Trophoblast cell (in vitro differentiated cells and primary cell): ENCODE data around the gene GALNT1.

Source experiments
- DNase-seq, 2 donors: peaks; one replicate each; pipeline ENCODE4 v3.0.0-alpha.2; 2016
- H2AFZ ChIP-seq: 2 replicates; pipeline ENCODE4 v1.6.1; 2013; ENCODE audit warnings: low read length, moderate library complexity, mild to moderate bottlenecking; ENCODE audit not compliant: insufficient read depth, poor library complexity
- H2AK5ac ChIP-seq: 2 replicates; pipeline ENCODE4 v1.6.1; 2013; ENCODE audit warnings: mild to moderate bottlenecking, low read length
- H2BK120ac ChIP-seq: 2 replicates; pipeline ENCODE4 v1.6.1; 2013; ENCODE audit warnings: low read length, mild to moderate bottlenecking, moderate library complexity; ENCODE audit not compliant: insufficient read depth, poor library complexity
- H2BK12ac ChIP-seq: 2 replicates; pipeline ENCODE4 v1.6.1; 2013; ENCODE audit warnings: mild to moderate bottlenecking, low read length, moderate library complexity
- H2BK5ac ChIP-seq: 2 replicates; pipeline ENCODE4 v1.6.1; 2013; ENCODE audit warnings: low read length, low read depth, moderate library complexity, mild to moderate bottlenecking; ENCODE audit not compliant: poor library complexity
- H3K14ac ChIP-seq: 2 replicates; pipeline ENCODE4 v1.6.1; 2013; ENCODE audit warnings: mild to moderate bottlenecking, low read length
- H3K18ac ChIP-seq: 2 replicates; pipeline ENCODE4 v1.6.1; 2013; ENCODE audit warnings: mild to moderate bottlenecking, low read length
- H3K23ac ChIP-seq: 2 replicates; pipeline ENCODE4 v1.6.1; 2013; ENCODE audit warnings: low read length
- H3K27ac ChIP-seq: 2 replicates; pipeline ENCODE4 v1.5.1; 2013; ENCODE audit warnings: low read depth, mild to moderate bottlenecking, inconsistent platforms, low read length, moderate library complexity
- H3K27me3 ChIP-seq: 2 replicates; pipeline ENCODE4 v1.6.1; 2013; ENCODE audit warnings: inconsistent platforms, mild to moderate bottlenecking, low read length, moderate library complexity; ENCODE audit not compliant: insufficient read depth
- H3K36me3 ChIP-seq, 2 experiments: 1 replicate in 1 of 2; 2 replicates in 1 of 2; pipeline ENCODE4 v1.6.1; 2013; ENCODE audit warnings: low read length in 2 of 2, mild to moderate bottlenecking in 2 of 2, moderate library complexity in 1 of 2; ENCODE audit not compliant: insufficient read depth in 2 of 2, control insufficient read depth in 1 of 2
- H3K4ac ChIP-seq: 2 replicates; pipeline ENCODE4 v1.6.1; 2013; ENCODE audit warnings: low read depth, mild to moderate bottlenecking, low read length, moderate library complexity
- H3K4me1 ChIP-seq, 2 experiments: 1 replicate in 1 of 2; 2 replicates in 1 of 2; pipeline ENCODE4 v1.6.1; 2013; ENCODE audit warnings: low read length in 2 of 2, mild to moderate bottlenecking in 2 of 2, moderate library complexity in 1 of 2; ENCODE audit not compliant: insufficient read depth in 2 of 2, control insufficient read depth in 1 of 2
- H3K4me2 ChIP-seq: 2 replicates; pipeline ENCODE4 v1.6.1; 2013; ENCODE audit warnings: inconsistent platforms, mild to moderate bottlenecking, low read length, moderate library complexity
- H3K4me3 ChIP-seq: 2 replicates; pipeline ENCODE4 v1.5.1; 2013; ENCODE audit warnings: mild to moderate bottlenecking, low read depth, low read length, inconsistent platforms
- H3K79me1 ChIP-seq: one replicate; pipeline ENCODE4 v1.6.1; 2013; ENCODE audit warnings: low read length
- H3K79me2 ChIP-seq: 2 replicates; pipeline ENCODE4 v1.6.1; 2013; ENCODE audit warnings: low read length, mild to moderate bottlenecking; ENCODE audit not compliant: control insufficient read depth, insufficient read depth, poor library complexity
- H3K9ac ChIP-seq: 2 replicates; pipeline ENCODE4 v1.6.1; 2013; ENCODE audit warnings: mild to moderate bottlenecking, low read length
- H3K9me3 ChIP-seq: 2 replicates; pipeline ENCODE4 v1.6.1; 2013; ENCODE audit warnings: low read depth, mild to moderate bottlenecking, control low read depth, inconsistent platforms, low read length; ENCODE audit not compliant: insufficient read depth
- H4K12ac ChIP-seq: 2 replicates; pipeline ENCODE4 v1.6.1; 2013; ENCODE audit warnings: low read depth, mild to moderate bottlenecking, low read length, moderate library complexity
- H4K8ac ChIP-seq: 2 replicates; pipeline ENCODE4 v1.6.1; 2013; ENCODE audit warnings: low read depth, mild to moderate bottlenecking, low read length, moderate library complexity
- H4K91ac ChIP-seq: one replicate; pipeline ENCODE4 v1.6.1; 2013; ENCODE audit warnings: low read depth, mild to moderate bottlenecking, low read length, moderate library complexity
- WGBS: extraction: QIAGEN DNeasy Blood & Tissue Kit; methylation state at CpG from one replicate; pipeline ENCODE4 v1.1.7; 2013; ENCODE audit warnings: missing lambda C conversion rate; ENCODE audit not compliant: insufficient read length, insufficient coverage; ENCODE audit errors: extremely low coverage; 5-methylcytosine and 5-hydroxymethylcytosine counted together

GALNT1 gene

GRCh38 chr18:35715139-35715538 lies 133.6 kb downstream of the GALNT1 start:
- H4K8ac ChIP-seq = no peak overlapping the region
- DNase-seq = no peak
- no peak overlapping the region for H2AK5ac ChIP-seq
- H3K23ac ChIP-seq = no peak overlapping the region
- H2BK120ac ChIP-seq = no peak overlapping the region
- no peaks in the 10 kb centered on the region for H3K27me3 ChIP-seq
- H3K18ac ChIP-seq = no peak overlapping the region
- H3K4me1 ChIP-seq = no peaks in the 10 kb centered on the region
- H3K36me3 ChIP-seq = peaks cover 0 to 3% of the 10 kb centered on the region in 2 experiments
- H2BK5ac ChIP-seq = no peak overlapping the region
- H3K9me3 ChIP-seq = no peaks in the 10 kb centered on the region
- H3K79me2 ChIP-seq = no peaks in the 10 kb centered on the region
- no peak overlapping the region for H3K4me3 ChIP-seq
- H4K12ac ChIP-seq = no peak overlapping the region
- H3K14ac ChIP-seq = no peak overlapping the region
- H3K4ac ChIP-seq = no peak overlapping the region
- no peak overlapping the region for H4K91ac ChIP-seq
- no peak overlapping the region for H3K4me2 ChIP-seq
- H3K9ac ChIP-seq = no peak overlapping the region
- no CpG with 5 or more reads among the region's 2 CpGs for WGBS
- no peak overlapping the region for H3K27ac ChIP-seq
- no peak overlapping the region for H2BK12ac ChIP-seq
- no peaks in the 10 kb centered on the region for H3K79me1 ChIP-seq
- no peak overlapping the region for H2AFZ ChIP-seq

DNA sequence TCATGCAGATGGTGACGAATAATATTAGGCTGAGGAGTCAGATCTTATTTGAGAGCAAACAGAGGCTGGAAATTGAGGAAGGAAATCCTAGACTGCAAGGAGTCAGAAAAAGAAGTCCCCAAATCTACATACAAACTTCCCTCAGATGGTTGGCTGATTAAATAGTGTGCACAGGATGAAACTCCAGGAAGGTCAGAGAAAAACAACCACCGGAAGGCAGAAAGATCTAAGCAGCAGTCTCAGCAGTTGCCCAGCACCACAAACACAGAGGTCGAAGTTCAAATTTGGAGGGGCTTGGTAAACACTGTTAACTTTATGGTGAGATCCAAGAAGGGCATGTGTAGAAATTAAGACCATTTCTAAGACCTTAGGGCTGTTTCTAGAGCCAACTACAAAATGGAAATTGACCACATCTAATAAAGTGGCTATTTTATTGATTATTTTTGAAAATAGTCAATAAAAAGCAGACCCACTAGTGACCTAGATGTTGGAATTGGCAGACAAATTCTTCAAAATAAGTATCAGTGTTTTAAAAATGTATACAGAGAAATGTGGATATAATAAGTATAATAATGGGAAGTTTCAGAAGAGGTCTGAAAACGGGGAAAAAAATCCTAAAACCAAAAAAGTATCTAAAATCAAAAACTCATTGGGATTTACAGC lies 134.8 kb downstream of the GALNT1 start:
- no peak overlapping the region for H2BK12ac ChIP-seq
- no peak overlapping the region for H3K27ac ChIP-seq
- H3K79me2 ChIP-seq = no peaks in the 10 kb centered on the region
- no peaks in the 10 kb centered on the region for H3K79me1 ChIP-seq
- H4K12ac ChIP-seq = no peak overlapping the region
- H3K9me3 ChIP-seq = peaks cover under 1% of the 10 kb centered on the region
- H4K91ac ChIP-seq = no peak overlapping the region
- no peaks in the 10 kb centered on the region for H3K27me3 ChIP-seq
- no peak overlapping the region for H2AK5ac ChIP-seq
- H3K4me1 ChIP-seq = no peaks in the 10 kb centered on the region
- no peak overlapping the region for H3K4me2 ChIP-seq
- H2BK5ac ChIP-seq = no peak overlapping the region
- no peak overlapping the region for H3K18ac ChIP-seq
- no peak overlapping the region for H3K9ac ChIP-seq
- no peak overlapping the region for H3K23ac ChIP-seq
- no peak overlapping the region for H3K14ac ChIP-seq
- DNase-seq = no peak
- H2BK120ac ChIP-seq = no peak overlapping the region
- peaks cover 0 to 3% of the 10 kb centered on the region in 2 experiments for H3K36me3 ChIP-seq
- no peak overlapping the region for H4K8ac ChIP-seq
- H3K4me3 ChIP-seq = no peak overlapping the region
- H2AFZ ChIP-seq = no peak overlapping the region
- H3K4ac ChIP-seq = no peak overlapping the region
- no CpG with 5 or more reads among the region's 4 CpGs for WGBS

GRCh38 chr18:35717182-35717581 lies 135.6 kb downstream of the GALNT1 start:
- no CpG with 5 or more reads among the region's 5 CpGs for WGBS
- H3K4me3 ChIP-seq = no peak overlapping the region
- no peak overlapping the region for H2BK5ac ChIP-seq
- H2AFZ ChIP-seq = no peak overlapping the region
- no peak overlapping the region for H3K9ac ChIP-seq
- no peak overlapping the region for H2BK120ac ChIP-seq
- H3K79me1 ChIP-seq = no peaks in the 10 kb centered on the region
- H4K8ac ChIP-seq = no peak overlapping the region
- no peaks in the 10 kb centered on the region for H3K27me3 ChIP-seq
- H4K12ac ChIP-seq = no peak overlapping the region
- H3K9me3 ChIP-seq = peaks cover 10% of the 10 kb centered on the region
- no peak overlapping the region for H2BK12ac ChIP-seq
- H3K18ac ChIP-seq = no peak overlapping the region
- peaks cover 0 to 3% of the 10 kb centered on the region in 2 experiments for H3K36me3 ChIP-seq
- H3K79me2 ChIP-seq = no peaks in the 10 kb centered on the region
- no peak for DNase-seq
- no peak overlapping the region for H3K4me2 ChIP-seq
- H3K14ac ChIP-seq = no peak overlapping the region
- no peak overlapping the region for H2AK5ac ChIP-seq
- no peak overlapping the region for H3K27ac ChIP-seq
- H3K4me1 ChIP-seq = no peaks in the 10 kb centered on the region
- H3K4ac ChIP-seq = no peak overlapping the region
- no peak overlapping the region for H4K91ac ChIP-seq
- H3K23ac ChIP-seq = no peak overlapping the region

- Histone ChIP-seq H3K36me3 (no peaks in the 10 kb centered on the region), H4K91ac (no peak overlapping the region), H3K27ac (no peak overlapping the region), H2BK5ac (no peak overlapping the region), H4K8ac (no peak overlapping the region), H3K4me1 (no peaks in the 10 kb centered on the region), H3K79me1 (no peaks in the 10 kb centered on the region), H2BK120ac (no peak overlapping the region), H3K4ac (no peak overlapping the region), H2BK12ac (no peak overlapping the region), H2AFZ (no peak overlapping the region), H3K4me3 (peak overlapping the region; percentile 39), H3K14ac (no peak overlapping the region), H3K9ac (no peak overlapping the region), H2AK5ac (no peak overlapping the region), H3K4me2 (no peak overlapping the region), H3K27me3 (no peaks in the 10 kb centered on the region), H4K12ac (no peak overlapping the region), H3K9me3 (peaks cover 11% of the 10 kb centered on the region), H3K79me2 (no peaks in the 10 kb centered on the region), H3K23ac (no peak overlapping the region), H3K18ac (no peak overlapping the region)
- WGBS = no CpG with 5 or more reads among the region's 6 CpGs
- DNase-seq = no peak
These were observed 140.0 kb downstream of the GALNT1 start for GRCh38 chr18:35721431-35722081.
